Lung microvascular endothelial cell (primary cell): Measurements from ENCODE around the gene TADA2A. TPM values are rescaled to one million over a fixed set of nuclear protein-coding genes. Genes with fewer than 3 reads are reported as not detected.
"Not testable (repeated sequence)": the region's sequence is repeated elsewhere in the genome, so short reads cannot be mapped to it uniquely, and the experiment has no call there.

Experiments
- DNase-seq, 2 donors: peaks; one replicate each; pipeline versions ENCODE4 v3.0.0 to v3.0.0-alpha.2; 2010; ENCODE audit warnings: low read depth in 2 of 2
- total RNA-seq: library from RNA; depleted of rRNA; stranded (reverse); fragments of >200 nt; gene quantifications from 2 replicates; pipeline ENCODE4 v1.2.1, GENCODE V29; 2014

Gene TADA2A
- total RNA-seq, 1 donor from 2014 or later: 15.3 TPM

- peak in 1 of 2 donors; percentile 9 for DNase-seq
Measured at GRCh38 chr17:37399265-37399803, 7.4 kb upstream of the TADA2A start.

- no peak for DNase-seq
Measured at GRCh38 chr17:37400505-37400904, 6.2 kb upstream of the TADA2A start.

GRCh38 chr17:37405522-37405921 lies 1.2 kb upstream of the TADA2A start:
- DNase-seq: not testable (repeated sequence)

GRCh38 chr17:37405955-37406634 lies 591 bp upstream of the TADA2A start:
- peak in 1 of 2 donors; percentile 26 for DNase-seq

- not testable (repeated sequence) for DNase-seq
Measured at GRCh38 chr17:37408145-37408479, 1.4 kb downstream of the TADA2A start.

- DNase-seq: no peak
Measured at GRCh38 chr17:37410357-37410756, 3.7 kb downstream of the TADA2A start.

- peak in 1 of 2 donors; percentile 26 for DNase-seq
Measured at GRCh38 chr17:37413875-37414519, 7.3 kb downstream of the TADA2A start.

GRCh38 chr17:37417852-37418251 lies 11.2 kb downstream of the TADA2A start:
- DNase-seq: no peak

- DNase-seq: no peak
Measured at GRCh38 chr17:37422971-37423625, 16.4 kb downstream of the TADA2A start.

GRCh38 chr17:37425268-37425667 lies 18.6 kb downstream of the TADA2A start:
- DNase-seq: no peak

GRCh38 chr17:37429039-37429438 lies 22.4 kb downstream of the TADA2A start:
- no peak for DNase-seq

- no peak for DNase-seq
Measured at GRCh38 chr17:37429453-37429852, 22.8 kb downstream of the TADA2A start.

GRCh38 chr17:37430051-37430627 lies 23.5 kb downstream of the TADA2A start:
- DNase-seq: peak in 1 of 2 donors; percentile 31

GRCh38 chr17:37432671-37433070 lies 26.0 kb downstream of the TADA2A start:
- no peak for DNase-seq

- DNase-seq: peak in 1 of 2 donors; percentile 22
Measured at GRCh38 chr17:37438141-37438540, 31.5 kb downstream of the TADA2A start.

GRCh38 chr17:37440424-37440823 lies 33.7 kb downstream of the TADA2A start:
- DNase-seq: no peak

GRCh38 chr17:37441369-37442014 lies 34.8 kb downstream of the TADA2A start:
- DNase-seq: peak in 1 of 2 donors; percentile 68

- peak; percentile 28 to 40 for DNase-seq
Measured at GRCh38 chr17:37446027-37446426, 39.3 kb downstream of the TADA2A start.

GRCh38 chr17:37447641-37448040 lies 41.0 kb downstream of the TADA2A start:
- DNase-seq: peak in 1 of 2 donors; percentile 42

- peak in 1 of 2 donors; percentile 29 for DNase-seq
Measured at GRCh38 chr17:37450112-37450511, 43.4 kb downstream of the TADA2A start.

GRCh38 chr17:37457801-37458200 lies 51.1 kb downstream of the TADA2A start:
- DNase-seq: not testable (repeated sequence)
